NCI-H1436 (cell line): ENCODE data around the gene TRIM59.
"Not testable (repeated sequence)": the region's sequence is repeated elsewhere in the genome, so short reads cannot be mapped to it uniquely, and the experiment has no call there.

Source experiments
- DNase-seq: peaks from one replicate; lab custom pipeline; 2025; lab: John Stamatoyannopoulos, UW

Gene TRIM59

DNA sequence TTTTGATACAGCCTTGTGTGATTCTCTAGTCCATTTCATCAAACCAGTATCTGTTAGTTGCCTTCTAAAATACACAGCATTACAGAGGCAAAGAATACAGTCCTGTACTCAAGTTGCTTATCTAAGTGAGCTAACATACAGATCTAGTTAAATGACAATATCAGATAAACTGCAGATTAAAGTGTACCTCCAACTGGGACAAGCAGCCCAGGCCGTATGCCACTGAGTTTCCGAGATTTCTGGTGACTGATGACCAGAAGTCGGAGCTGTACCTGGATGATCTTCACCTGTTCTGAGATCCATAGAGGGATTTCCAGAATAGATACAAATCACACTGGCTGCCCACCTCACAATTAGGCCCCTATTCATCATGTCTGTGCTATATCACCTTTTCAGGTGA is 6.3 kb upstream of the TRIM59 start:
- no peak for DNase-seq

DNA sequence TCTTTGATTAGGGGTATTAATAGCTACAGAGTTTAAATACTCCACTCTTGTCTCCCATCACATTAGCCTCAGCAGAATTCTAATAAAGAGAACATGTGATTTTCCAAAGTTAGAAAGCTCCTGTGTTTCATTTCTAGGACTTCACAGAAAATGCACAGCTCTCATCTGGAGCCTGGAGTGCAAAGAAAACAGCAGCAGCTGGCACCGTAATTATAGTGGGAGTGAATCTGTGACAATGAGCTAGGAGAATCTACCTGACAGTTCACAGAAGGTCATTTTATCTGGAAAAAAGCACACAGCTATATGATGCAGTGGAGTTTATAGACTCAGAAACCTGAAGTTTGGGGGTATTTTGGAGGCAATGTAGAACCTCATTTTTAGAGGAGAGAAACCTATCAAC is 5.4 kb upstream of the TRIM59 start:
- no peak for DNase-seq

DNA sequence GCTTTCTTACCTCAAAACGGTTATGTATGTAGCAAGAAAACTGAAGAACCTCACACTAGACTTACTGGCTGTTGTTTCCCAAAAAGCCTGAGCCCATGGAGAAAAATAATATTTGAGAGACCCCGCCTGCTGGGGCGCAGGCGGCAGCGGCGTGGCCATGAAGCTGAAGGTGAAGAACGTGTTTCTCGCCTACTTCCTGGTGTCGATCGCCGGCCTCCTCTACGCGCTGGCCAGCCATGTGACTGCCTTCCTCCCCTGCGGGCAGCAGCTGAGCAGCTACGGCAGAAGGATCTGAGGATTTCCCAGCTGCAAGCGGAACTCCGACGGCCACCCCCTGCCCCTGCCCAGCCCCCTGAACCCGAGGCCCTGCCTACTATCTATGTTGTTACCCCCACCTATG is 2.7 kb upstream of the TRIM59 start:
- DNase-seq, result not testable (repeated sequence)

DNA sequence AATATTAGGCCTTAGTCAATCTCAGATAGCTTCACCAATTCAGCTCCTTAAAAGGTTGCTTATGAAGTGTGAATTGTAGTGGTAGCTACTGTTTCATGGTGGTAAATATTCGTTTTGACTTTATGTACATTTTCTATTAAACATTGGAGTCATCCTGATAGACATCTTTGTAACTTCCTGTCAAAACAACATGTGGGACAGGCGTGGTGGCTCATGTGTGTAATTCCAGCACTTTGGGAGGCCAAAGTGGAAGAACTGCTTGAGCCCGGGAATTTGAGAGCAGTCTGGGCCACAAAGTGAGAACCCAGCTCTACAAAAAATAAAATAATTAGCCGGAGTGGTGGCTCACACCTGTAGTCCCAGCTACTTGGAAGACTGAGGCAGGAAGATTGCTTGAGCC is 2.0 kb upstream of the TRIM59 start:
- DNase-seq, result no peak

DNA sequence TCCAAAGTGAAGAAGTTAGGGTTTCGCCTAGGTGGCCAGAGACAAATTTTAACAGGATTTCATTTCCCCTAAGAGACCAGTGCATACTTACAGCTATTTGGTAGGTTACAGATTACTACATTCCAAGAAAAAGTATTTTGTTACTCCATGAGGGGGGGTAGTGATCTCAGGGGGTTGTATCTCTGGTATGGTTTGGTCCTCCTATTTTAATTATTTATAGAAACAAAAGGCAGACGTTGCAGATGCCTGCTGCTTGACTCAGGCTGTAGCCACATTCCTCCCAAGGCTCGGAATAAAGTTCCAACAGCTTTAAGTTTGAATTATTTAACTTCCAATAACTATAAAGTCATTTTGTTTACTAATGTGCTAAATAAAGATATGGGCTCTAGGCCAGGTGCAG is 1.3 kb upstream of the TRIM59 start:
- DNase-seq, result no peak

DNA sequence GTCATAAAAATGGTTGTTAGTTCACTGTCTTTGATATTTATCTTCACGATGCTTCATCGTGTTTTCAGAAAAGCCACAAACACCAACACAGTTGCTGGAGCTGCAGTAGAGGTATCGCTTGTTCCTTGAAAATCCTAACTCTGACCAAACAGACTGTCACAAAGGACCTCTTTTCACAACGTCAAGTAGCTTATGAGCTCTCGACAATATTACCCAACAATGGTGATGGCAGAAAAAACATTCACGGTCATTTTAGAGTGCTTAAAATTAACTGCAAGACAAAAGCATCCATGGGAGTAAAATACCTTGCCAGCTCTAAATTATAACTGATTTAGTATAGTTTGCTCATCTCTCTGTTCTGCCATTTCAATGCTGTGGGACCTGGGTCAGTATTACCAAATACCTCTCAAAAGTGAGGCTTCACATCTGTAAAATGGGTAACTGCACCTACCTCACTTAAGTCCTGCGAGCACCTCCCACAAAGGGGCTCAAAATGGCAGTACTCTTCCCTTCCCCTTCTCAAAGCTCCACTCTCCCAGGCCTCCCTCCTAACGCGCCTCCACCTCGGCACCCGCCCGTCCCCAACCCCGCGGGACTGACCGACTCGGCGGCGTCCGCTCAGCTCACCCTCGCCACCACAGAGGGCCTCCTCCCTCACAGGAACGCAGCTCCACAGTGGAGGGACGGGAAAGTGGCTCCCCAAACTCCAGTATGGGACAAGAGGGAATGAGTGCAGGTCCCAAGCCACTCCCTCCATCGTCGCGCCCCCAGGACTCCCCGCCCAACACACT is 546 bp downstream of the TRIM59 start:
- DNase-seq, result no peak

DNA sequence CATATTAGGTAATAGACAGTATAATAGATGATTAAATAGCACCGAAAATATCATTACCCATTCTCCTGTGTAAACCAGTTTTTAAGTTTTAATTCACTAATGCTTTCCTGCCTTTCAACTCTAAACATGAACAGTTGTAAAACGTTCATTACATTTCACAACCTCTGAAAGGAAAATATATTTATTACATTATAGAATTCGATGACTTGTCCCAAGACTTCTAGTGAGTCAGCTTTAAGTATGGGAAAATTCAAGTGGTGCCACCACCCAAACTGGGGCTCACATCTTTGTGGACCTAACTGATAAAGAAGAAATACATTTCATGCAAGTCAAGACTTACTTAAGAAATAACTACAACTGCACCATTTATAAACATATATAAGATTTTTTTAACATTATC is 2.0 kb downstream of the TRIM59 start:
- no peak for DNase-seq

DNA sequence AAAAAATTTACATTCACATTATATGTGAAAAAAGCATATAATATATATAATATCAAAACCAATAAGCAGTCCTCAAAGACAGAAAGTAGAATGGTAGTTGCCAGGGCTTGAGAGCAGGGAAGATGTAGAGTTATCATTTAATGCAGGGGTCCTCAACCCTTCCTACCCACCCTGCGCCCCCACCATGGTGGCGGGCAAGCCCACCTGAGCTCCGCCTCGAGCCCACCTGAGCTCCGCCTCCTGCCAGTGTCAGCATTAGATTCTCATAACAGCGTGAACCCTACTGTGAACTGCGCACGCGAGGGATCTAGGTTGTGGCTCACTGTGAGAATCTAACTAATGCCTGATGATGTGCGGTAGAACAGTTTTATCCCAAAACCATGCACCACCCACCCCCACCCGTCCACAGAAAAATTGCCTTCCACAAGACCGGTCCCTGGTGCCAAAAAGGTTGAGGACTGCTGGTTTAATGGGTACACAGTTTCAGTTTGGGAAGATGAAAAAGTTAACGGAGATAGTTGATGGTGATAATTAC is 3.0 kb downstream of the TRIM59 start:
- DNase-seq, result no peak

DNA sequence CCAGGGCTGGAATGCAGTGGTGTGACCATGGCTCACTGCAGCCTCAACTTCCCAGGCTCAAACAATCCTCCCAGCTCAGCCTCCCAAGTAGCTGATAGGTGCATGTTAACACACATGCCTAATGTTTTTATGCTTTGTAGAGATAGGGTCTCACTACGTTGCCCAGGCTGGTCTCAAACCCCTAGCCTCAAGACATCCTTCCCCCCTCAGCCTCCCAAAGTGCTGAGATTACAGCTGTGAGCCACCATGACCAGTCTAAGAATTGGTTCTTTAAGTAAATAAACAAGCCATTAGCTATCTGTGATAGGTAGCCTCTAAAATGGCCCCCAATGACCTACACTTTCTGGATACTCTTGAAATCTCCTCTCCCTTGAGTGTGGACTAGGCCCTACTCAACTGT is 3.7 kb downstream of the TRIM59 start:
- DNase-seq, result no peak

DNA sequence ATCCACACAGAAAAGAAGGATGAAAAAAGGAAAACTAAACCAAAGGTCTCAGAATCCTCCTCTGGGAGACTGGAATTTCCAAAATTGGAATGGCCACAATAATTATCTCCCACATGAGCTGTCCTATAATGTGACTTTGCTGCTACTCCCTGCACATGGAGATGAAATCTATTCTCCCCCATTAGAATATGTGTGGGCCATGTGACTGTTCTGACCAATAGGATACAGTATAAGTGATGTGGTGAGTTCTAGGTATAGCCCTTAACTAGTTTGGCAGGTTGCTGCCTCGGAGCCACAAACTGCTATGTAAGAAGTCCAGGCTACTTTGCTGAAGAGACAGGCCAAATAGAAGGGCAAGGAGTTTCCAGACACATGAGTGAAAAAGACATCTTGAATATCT is 5.2 kb downstream of the TRIM59 start:
- no peak for DNase-seq

DNA sequence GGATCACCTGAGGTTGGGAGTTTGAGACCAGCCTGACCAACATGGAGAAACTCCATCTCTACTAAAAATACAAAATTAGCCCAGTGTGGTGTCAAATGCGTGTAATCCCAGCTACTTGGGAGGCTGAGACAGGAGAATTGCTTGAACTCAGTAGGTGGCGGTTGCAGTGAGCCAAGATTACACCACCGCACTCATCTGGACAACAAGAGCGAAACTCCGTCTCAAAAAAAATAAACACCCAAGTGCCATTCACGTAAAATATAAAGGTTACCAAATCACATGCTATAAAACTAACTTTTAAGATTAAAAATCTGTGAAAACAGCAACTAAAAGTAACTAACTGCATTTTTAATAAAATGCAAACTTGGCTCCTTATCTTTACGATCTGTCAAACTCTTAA is 8.9 kb downstream of the TRIM59 start:
- no peak for DNase-seq

DNA sequence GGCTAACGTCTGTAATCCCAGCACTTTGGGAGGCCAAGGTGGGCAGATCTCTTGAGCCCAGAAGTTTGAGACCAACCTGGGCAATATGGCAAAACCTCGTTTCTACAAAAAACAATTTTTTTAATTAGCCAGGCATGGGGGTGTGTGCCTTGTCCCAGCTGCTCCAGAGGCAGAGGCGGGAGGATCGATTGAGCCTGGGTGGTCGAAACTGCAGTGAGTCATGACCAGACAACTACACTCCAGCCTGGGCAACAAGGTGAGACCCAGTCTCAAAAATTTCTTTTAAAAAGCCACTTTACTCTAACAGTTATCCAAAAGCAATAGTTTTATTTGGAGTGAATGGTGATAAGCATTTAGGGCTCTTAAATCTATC is 12.5 kb downstream of the TRIM59 start:
- DNase-seq, result no peak

DNA sequence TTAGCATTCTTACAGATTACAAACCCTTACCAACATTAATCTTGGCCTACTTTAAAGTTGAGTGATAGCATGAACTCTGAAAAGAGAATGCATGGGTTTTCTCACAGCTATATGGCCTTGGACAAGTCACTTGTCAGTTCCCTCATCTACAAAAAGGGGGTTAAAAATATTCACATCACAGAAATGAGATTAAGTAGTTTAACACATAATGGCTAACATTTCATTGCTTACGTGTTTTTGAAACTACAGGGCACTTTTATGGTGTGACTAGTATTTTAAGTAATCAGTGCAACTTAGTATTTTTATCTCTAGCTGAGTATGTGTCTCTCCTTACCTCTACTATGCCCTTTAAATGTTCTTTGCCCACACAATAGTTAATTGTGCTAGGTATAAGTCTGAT is 13.8 kb downstream of the TRIM59 start:
- no peak for DNase-seq

DNA sequence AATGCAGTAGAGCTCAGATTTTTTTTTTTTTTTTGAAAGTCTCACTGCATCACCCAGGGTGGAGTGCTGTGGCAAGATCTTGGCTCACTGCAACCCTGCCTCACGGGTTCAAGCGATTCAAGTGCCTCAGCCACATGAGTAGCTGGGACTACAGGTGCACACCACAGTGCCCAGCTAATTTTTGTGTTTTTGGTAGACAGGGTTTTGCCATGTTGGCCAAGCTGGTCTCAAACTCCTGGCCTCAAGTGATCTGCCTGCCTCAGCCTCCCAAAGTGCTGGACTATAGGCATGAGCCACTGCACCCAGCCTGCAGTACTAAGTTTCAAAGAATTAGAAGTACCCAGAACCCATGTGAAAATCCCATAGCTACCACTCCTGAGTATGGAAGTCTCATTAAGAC is 14.5 kb downstream of the TRIM59 start:
- DNase-seq, result no peak

DNA sequence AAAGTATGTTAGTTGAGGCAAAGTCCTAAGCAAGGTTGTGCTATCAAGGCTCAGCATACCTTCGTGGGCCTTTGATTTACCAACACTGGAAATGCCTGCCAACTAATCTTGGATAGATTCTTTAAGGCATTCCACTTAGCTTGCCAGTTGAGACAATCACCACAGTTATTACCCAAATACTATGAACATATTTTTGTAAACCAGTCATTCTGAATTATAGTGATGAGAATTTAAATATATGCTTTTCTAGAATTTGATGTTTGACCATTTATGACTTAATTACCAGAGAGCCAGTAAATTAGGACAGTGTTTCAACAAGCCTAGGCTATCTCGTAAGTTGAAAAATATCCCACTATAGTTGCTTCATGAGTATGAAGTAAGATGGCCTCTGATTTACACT is 15.5 kb downstream of the TRIM59 start:
- DNase-seq, result no peak

DNA sequence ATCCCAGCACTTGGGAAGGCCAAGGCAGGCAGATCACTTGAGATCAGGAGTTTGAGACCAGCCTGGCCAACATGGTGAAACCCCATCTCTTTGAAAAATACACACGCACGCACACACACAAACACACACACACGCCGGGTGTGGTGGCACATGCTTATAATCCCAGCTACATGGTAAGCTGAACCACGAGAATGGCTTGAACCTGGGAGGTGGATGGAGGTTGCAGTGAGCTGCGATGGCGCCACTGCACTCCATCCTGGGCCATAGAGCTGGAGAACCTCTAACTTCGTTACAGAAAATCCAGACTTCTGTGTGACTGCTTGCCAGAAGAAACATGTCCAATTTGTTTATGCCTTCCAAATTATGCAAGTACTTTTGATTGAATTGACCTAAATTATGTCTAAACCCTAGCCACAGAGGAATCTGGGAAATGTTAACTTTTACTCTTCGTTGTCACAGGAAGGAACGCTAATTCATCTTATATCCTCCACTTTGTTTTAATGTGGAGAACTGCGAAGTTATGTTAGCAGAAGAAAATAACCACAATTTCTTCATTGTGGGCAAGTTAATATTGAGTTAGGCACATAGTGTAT is 21.7 kb downstream of the TRIM59 start:
- DNase-seq, result no peak

DNA sequence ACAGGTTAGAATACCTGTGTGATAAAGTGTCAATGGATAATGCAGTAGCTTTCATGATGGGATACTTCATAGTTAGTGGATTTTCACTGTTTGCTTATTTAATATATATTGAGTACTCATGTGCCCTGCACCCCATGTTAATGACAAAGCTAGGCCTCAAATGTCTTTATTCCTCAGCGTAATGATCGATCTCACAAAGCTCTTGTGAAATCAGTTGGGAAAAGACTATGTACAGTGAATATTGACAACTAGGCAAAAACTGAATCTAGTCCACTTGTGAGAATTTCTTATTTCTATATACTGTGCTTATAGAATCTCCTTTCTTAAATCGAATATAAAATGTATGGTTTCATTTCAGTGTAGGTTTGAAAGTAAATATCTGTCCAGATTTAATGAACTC is 32.3 kb downstream of the TRIM59 start:
- DNase-seq, result no peak

DNA sequence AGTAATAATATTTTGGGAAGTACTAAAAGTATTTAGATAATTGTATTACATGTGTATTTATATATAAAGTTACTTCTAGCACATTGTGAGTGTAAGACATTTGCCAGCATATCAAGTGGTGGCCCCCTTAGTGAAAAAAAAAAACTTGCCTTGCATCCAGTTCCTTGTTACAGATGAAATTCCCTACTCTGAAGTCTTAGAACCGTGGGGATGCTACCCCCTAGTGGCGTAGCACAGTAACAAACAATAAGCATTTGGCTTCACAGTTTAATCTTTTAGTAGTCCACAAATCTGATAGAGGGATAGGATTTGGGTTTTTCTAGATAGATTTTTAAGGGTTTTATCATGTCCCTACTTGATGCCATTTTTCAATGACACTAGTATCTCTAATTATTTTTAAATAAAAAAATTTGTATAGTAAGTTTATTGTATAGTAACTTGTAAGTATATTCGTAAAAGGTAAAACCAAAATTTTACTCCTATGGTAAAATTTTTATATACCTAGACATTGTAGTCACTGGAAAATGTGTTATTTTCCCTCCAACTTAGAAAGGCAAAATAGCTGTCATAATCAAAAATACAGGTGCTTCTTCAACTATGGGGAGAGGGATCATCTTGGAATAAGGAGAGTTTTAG is 35.9 kb downstream of the TRIM59 start:
- peak; percentile 82 for DNase-seq

DNA sequence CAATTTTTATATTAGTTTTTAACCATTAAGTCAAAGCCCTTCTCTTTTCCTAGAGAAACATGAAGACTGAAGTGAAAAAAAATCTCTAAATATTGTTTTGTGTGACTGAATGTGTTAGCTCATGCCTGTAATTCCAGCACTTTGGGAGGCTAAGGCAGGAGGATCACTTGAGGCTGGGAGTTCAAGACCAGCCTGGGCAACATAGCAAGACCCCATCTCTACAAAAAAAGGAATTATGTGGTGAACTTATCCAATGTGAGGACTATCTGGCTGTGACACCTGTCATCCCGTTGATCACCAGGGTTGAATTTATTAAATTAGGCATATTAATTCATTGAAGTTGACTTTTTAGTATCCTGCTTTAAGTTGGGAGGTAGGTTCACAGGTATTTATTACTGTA is 37.1 kb downstream of the TRIM59 start:
- DNase-seq, result no peak

DNA sequence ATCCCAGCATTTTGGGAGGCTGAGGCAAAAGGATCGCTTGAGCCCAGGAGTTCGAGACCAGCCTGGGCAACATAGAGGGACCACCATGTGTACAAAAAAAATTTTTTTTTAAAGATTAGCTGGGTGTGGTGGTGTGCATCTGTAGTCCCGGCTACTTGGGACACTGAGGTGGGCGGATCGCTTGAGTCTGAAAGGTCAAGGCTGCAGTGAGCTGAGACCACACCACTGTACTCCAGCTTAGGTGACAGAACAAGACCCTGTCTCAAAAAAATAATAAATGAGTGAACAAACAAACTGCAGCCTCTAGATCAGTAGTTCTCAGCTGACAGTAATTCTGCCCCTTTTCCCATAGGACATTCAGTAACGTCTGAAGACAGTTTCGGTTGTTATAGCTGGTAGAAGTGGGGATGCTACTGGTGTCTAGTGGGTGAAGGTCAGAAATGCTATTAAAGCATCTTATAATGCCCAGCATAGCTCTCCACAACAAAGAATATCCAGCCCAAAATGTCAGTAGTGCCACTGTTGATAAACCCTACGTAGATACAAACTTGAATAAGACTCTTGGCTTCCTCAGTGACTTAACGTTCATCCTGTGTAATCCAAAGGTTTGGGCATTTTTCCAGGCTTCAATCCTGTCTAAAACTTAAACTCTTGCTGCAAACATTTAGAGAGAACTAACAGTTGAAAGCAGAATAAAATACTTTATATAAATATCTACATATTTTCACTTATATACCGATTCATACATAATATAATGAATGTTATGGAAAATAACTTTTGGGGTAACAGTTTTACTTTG is 39.6 kb downstream of the TRIM59 start:
- no peak for DNase-seq

DNA sequence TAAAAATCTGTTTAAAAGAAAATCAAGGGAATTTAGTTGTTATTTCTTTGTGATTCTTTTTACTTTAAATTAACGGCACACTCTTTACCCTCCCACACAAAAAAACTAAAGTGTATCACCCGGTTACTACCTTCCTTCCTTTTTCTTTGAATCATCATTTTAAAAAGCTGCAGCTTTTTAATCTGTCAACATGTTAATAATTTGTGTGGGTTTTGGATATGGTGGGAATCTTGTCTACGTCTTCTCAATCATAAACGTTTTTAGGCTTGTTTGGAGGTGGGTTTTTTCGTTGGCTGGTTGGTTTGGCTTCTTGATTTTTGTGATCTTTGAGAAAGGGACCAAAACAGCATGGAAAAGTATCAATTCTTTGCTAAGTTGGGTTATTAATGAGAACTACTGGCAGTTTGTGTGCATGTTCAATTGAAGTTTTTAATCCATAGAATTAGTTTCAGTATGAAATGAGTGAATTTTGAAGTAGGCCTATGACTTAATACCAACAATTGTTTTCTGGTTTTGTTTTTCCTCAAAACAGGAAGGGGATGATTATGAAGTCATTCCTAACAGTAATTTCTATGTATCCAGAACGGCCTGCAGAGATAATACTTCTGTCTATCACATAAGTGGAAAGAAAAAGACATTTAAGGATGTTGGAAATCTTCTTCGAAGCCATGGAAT is 45.7 kb downstream of the TRIM59 start:
- DNase-seq, result no peak

DNA sequence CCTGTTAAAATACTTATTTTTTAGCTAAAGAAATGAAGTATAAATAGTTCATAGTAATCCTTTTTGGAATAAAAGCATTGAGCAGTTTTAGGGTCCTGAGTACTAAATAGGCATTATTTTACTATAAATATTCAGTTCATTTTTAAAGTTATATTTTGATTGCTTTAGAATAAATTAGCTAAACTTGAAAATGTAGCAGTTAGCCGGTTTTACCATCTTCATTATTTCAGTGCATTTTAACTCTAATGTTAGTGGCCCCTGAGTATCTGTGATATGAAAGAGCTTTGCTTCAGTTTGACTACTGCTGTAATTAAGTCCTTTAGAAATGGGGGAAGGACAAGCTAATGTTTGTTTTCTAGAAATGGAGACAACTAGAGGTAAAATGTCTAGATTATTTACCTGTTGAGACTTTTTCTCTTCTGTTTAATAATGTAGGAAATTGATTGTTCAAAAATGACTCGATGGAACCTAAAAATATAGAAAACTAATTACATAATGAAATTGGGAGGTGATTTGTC is 46.5 kb downstream of the TRIM59 start:
- no peak for DNase-seq
